SK-N-MC (cell line): Measurements from ENCODE around the gene RITA1.

Experiments
- EZH2 ChIP-seq: fragments of 200-600 bp; sonication (generic); IDR thresholded peaks from one replicate; pipeline ENCODE4 v1.6.1; 2017; ENCODE audit warnings: antibody characterized with exemption
- FOXP2 ChIP-seq: optimal IDR thresholded peaks from 2 replicates; pipeline ENCODE3; 2011; ENCODE audit warnings: mild to moderate bottlenecking, moderate library complexity; ENCODE audit not compliant: insufficient read depth; ENCODE audit errors: extremely low read length, control extremely low read depth
- POLR2AphosphoS5 ChIP-seq: IDR thresholded peaks from 2 replicates; pipeline ENCODE4 v1.6.1; 2012; ENCODE audit warnings: mild to moderate bottlenecking, low read depth, low read length, borderline replicate concordance

DNA sequence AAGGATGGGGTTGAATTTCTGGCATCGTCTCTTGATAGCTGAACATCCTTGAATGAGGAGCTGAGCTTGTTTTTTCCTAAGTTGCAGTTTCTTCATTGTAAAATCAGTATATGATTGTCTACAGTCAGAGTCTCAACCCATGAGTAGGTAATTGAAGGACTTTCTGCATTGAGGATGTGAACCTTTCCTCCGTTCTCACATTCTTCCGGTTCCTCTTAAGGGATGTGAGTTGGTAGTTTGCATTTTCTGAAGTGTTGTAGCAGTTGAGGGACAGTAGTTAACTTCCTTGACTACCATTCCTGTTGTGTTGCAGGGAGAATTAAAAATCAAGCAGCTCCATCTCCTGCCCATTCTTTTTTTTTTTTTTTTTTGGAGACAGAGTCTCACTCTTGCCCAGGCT is 54.9 kb downstream of the RITA1 start:
- TF ChIP-seq EZH2 (no peak), POLR2AphosphoS5 (no peak), FOXP2 (no peak)
